Caki2 (cell line): ENCODE results near the gene ATM. TPM values are rescaled to one million over a fixed set of nuclear protein-coding genes. Genes with fewer than 3 reads are reported as not detected.
"Not testable (repeated sequence)": the region's sequence is repeated elsewhere in the genome, so short reads cannot be mapped to it uniquely, and the experiment has no call there.

Experiments
- DNase-seq: peaks from one replicate; pipeline ENCODE4 v3.0.0-alpha.2; 2015; ENCODE audit warnings: low read depth
- in situ Hi-C: cut with HindIII; loops from 2 replicates; pipeline ENCODE4 v1.10.0; 2016; ENCODE audit warnings: low sequenced_read_pairs, low pct_unique_long_range_greater_than_20kb, mixed read lengths
- total RNA-seq: library from RNA; depleted of rRNA; stranded (reverse); fragments of >200 nt; shearing (Covaris generic); gene quantifications from 2 replicates; pipeline ENCODE4 v1.2.3, GENCODE V29; 2014; ENCODE audit warnings: low replicate concordance; rRNA removed

The ATM gene
- total RNA-seq, 1 experiment from 2014 or later: 23.8 TPM

- in situ Hi-C loops: no loop called here
- no peak for DNase-seq
Measured at GRCh38 chr11:108403052-108403451, 180.2 kb downstream of the ATM start.

DNA sequence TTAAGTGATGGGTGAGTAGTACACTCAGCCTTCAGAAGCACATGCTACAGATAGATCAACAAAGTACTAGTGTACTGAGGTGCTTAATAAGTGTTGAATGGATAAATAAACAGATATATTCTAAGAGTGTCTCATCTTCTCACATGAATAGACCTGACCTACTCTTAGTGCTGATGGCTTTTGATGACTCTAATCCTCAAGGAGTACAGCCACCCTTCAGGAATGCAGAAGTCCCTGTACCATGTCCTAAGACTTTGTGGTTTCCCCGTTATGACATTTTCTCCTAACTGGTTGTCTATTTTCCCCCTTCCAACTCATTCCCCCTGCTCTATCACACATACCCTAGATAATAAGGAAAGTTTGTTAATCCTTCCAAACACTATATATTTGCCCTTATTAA is 182.8 kb downstream of the ATM start:
- in situ Hi-C loops: no loop called here
- peak; percentile 73 for DNase-seq

GRCh38 chr11:108414958-108415357 is 192.1 kb downstream of the ATM start:
- no peak for DNase-seq
- in situ Hi-C loops: no loop called here

GRCh38 chr11:108417551-108417950 is 194.7 kb downstream of the ATM start:
- in situ Hi-C loops, DNase-seq: not testable (repeated sequence)

Other genes with a start within 250 kb of the ATM start
- gene CUL5, start 214.2 kb upstream of the ATM start, total RNA-seq: 10.0 and 14.7 TPM in 2 replicates
- 128 and 168 TPM in 2 replicates for gene ACAT1, start 101.5 kb upstream of the ATM start, total RNA-seq
- 3.0 and 4.5 TPM in 2 replicates for gene NPAT, start 429 bp upstream of the ATM start, total RNA-seq
- gene C11orf65, start 244.5 kb downstream of the ATM start, total RNA-seq: 0.44 TPM in 1 of 2 replicates, not detected in the other